HG02852 (cell line): ENCODE results near the gene MUC7.
A peak's percentile ranks its signal among the peaks of the same experiment; 100 is the strongest.

Source experiments
- ATAC-seq: cut with Tn5 transposase; IDR thresholded peaks from one replicate; pipeline ENCODE4 v1.9.1; 2021; ENCODE audit warnings: mild to moderate bottlenecking, moderate library complexity; ENCODE audit not compliant: unreplicated experiment

Gene MUC7

GRCh38 chr4:70531981-70532380 is 60.0 kb downstream of the MUC7 start:
- ATAC-seq = peak; percentile 76
